HG03354 (cell line): Measurements from ENCODE around the gene PKN1.

ENCODE experiments used
- ATAC-seq: cut with Tn5 transposase; IDR thresholded peaks from one replicate; pipeline ENCODE4 v1.9.1; 2021; ENCODE audit warnings: mild to moderate bottlenecking; ENCODE audit not compliant: unreplicated experiment, poor library complexity, severe bottlenecking

Gene PKN1

GRCh38 chr19:14405758-14406644 lies 27.1 kb upstream of the PKN1 start:
- peak; percentile 74 for ATAC-seq

- ATAC-seq = no peak
These were observed 26.3 kb upstream of the PKN1 start for GRCh38 chr19:14406645-14407401.

GRCh38 chr19:14407605-14408484 lies 25.3 kb upstream of the PKN1 start:
- ATAC-seq = no peak

- no peak for ATAC-seq
These were observed 24.5 kb upstream of the PKN1 start for GRCh38 chr19:14408491-14409145.

GRCh38 chr19:14409146-14410023 lies 23.7 kb upstream of the PKN1 start:
- no peak for ATAC-seq

GRCh38 chr19:14410091-14411051 lies 22.7 kb upstream of the PKN1 start:
- no peak for ATAC-seq

GRCh38 chr19:14411161-14411937 lies 21.8 kb upstream of the PKN1 start:
- no peak for ATAC-seq

- no peak for ATAC-seq
These were observed 21.2 kb upstream of the PKN1 start for GRCh38 chr19:14411938-14412245.

GRCh38 chr19:14412324-14412995 lies 20.6 kb upstream of the PKN1 start:
- ATAC-seq = no peak

- ATAC-seq = no peak
These were observed 20.0 kb upstream of the PKN1 start for GRCh38 chr19:14412996-14413692.

GRCh38 chr19:14413693-14414181 lies 19.4 kb upstream of the PKN1 start:
- ATAC-seq = no peak

- ATAC-seq = no peak
These were observed 18.0 kb upstream of the PKN1 start for GRCh38 chr19:14414926-14415690.

- ATAC-seq = no peak
These were observed 16.3 kb upstream of the PKN1 start for GRCh38 chr19:14416817-14417231.

- ATAC-seq = peak; percentile 45
These were observed 14.3 kb upstream of the PKN1 start for GRCh38 chr19:14418856-14419105.

- peak; percentile 88 for ATAC-seq
These were observed 13.8 kb upstream of the PKN1 start, which contains the start of gene DDX39A for GRCh38 chr19:14419106-14419813. Gene DDX39A (minus strand): TSS chr19:14419341. CDS start chr19:14413220, 6,121 bp downstream.
